Suppressor macrophage treated with lipopolysaccharide for 1 hour (primary cell): Measurements from ENCODE around the gene FBXW8.

Experiments used
- DNase-seq, 3 donors: peaks; one replicate each; pipeline ENCODE4 v3.0.0-alpha.2; 2020 to 2022

FBXW8 gene

DNA sequence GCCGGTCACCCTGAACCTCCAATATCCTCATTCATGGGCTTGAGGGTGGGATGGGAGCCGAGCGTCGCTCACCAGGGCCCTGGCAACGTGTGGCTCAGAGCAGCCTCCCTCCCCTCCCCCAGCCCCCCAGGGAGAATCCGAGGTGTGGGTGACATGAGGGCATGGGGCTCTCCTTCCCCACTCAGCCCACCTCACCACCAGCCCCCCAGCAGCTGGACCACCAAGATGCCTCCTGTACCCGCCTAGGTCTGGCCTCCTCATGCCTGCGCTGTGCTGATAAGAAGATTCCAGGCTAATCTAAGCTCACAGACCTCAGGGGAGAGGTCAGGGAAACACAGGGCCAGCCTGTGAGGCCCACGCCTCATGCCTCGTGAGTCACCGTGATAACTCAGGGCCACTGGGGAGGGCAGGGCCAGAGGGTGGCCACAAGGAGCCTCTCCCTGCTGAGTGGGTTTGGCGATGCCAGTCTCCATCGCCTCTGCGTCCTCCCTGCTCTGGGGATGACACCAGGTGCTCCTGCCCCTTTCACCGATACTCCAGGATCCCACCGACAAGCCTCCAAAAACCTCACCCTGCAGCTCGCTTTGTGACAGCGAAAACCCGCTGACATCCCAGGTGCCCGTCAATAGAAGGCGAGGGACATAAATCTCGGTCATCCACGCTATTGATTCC is 131.6 kb downstream of the FBXW8 start:
- peak in 1 of 3 donors; percentile 51 for DNase-seq

DNA sequence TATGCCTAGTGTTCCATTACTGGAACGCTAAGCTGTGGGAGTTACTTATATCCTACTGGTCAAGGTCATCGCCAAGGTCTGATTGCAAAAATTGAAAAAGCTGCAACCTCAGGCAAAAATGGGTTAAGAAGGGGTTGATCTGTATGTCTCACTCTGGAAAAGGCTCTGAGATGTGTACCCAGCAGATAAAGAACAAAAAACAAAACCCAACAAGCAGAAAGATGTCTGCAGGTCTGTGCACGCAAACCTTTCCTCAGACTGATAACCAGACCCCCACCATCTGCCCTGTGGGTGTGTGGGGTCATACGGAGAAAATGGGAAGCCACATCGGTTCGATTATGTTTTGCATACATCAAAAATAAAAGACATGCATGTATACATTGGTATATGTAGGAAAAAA is 132.1 kb downstream of the FBXW8 start:
- DNase-seq = no peak

DNA sequence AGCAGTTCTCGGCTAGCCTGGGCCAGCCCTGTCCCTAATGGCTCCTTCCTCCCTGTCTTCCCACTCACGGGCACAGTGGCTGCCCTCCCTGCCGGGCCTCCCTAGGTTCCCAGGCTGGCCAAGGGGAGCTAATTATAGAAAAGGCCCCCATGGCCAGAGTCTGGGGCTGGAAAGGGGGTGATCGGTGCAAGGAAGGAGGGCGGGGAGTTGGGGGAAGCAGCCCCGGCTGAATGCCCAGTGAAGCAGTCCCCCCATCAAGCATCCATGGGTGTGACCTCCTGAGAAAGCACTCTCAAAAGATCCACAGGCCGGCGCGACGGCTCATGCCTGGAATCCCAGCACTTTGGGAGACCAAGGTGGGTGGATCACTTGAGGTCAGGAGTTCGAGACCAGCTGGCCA is 133.6 kb downstream of the FBXW8 start:
- no peak for DNase-seq

DNA sequence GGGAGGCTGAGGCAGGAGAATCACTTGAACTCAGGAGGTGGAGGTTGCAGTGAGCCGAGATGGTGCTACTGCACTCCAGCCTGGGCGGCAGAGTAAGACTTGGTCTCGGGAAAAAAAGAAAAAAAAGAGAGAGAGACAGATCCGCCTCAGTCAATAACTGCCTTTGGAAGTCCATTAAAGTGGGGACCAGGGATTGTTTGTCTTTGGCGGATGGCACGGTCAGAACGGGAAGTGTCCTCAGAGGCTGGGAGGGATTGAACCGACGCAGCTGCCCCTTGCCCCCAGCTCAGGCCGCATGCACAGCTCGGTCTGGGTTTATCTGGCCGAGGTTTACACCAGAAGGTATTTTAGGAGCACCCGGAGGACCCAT is 134.0 kb downstream of the FBXW8 start:
- peak in 1 of 3 donors; percentile 46 for DNase-seq

DNA sequence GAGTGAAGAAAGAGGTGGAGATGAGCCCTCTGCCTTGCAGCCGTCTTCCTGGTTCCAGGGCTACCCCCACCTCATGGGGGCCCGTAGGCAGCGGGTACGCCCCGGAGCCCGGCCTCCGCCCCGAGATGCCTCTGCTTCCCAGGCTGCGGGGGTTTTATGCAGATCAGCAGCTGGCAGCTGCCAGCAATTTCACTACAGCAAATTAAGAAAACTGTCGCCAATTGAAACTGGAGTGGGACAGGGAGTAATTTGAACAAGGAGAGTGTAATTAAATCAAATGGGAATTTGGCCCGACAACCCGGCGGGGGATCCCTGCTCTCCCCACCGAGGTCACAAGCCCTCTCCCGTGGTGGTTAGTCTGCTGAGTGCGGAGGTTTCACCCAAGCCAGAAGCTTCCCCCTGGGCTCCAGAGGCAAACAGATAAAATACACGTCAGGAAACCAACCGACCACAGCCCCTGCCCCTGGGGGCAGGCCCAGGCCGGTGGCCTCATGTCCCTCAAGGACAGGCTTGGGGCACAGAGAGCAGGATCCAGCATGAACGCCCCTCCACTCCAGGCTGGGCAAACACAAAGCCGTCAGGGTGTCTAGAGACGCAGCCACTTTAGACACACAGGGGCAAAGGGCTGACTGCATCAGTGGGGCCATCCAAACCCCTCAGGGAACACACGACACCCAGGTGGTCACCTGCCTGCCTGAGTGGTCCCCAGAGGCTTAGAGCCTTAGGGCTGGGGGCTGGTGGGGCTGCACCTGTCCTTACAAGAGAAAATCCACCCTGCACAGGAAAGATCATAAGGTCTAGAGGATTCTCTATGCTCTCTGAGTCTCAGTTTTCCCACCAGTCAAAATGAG is 134.6 kb downstream of the FBXW8 start:
- peak; percentile 39 to 72 (median 50) for DNase-seq

DNA sequence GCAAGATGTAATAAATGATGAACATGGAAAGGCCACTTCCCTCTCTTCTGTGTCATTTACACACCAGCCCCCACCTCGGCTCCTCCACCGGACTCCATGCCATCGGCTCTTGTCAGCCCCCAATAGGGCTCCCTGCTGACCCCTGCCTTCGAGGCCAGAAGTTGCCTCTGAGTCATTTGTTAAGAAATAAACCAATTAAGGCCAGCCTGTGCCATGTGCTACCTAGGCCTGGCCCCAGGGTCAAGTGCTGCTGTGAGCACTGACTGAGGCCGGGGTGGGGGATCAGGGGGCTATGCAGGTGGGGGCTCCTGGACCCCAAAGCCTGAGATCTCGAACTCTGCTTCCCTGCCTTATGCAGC is 135.2 kb downstream of the FBXW8 start:
- peak in 2 of 3 donors; percentile 39 to 54 for DNase-seq

DNA sequence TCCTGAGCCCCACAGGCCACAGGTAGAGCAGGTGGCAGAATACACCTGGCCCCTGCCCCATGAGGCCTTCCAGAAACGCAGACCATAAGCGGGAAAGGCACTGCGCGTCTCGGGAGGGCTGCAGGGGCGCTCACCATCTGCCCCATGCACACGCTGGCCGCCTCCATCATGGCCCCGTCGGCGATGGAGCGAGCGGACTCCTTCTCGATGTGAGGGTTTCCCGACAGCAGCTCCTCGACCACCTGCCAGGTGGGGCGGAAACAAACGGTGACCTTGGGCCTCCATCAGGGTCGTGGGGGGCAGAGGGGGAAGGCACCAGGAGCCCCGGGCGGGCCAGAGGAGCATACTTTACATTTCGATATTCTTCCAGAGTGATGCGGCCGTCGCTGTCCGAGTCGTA is 135.7 kb downstream of the FBXW8 start:
- DNase-seq = no peak

DNA sequence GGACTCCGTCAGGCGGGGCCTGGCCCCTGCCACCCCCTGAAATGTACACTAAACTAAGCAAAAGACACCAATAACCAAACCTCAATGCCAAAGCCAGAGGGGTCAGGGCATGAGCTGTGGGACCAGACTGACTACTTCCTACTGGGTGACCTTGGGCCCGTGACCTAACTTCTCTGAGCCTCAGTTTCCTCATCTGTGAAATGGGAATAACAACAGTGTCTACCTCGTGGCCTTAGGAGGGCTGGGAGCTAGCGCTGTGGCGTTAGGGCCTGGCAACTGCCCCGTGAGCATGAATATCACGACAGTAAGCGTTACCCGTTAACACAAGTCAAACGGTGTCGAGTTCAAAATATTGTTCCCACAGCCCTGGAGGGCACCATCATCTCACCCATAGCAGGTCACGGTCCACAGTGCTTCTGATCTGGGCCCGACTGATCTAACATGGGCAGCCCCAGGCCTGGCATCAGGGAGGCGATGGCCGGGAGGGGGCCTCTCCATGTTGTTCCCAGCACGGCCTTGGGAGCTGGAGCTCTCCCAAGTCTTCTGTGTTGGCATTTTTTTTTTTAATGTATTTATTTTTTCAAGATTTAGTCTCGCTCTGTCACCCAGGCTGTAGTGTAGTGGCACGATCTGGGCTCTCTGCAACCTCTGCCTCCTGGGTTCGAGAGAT is 136.2 kb downstream of the FBXW8 start:
- no peak for DNase-seq

DNA sequence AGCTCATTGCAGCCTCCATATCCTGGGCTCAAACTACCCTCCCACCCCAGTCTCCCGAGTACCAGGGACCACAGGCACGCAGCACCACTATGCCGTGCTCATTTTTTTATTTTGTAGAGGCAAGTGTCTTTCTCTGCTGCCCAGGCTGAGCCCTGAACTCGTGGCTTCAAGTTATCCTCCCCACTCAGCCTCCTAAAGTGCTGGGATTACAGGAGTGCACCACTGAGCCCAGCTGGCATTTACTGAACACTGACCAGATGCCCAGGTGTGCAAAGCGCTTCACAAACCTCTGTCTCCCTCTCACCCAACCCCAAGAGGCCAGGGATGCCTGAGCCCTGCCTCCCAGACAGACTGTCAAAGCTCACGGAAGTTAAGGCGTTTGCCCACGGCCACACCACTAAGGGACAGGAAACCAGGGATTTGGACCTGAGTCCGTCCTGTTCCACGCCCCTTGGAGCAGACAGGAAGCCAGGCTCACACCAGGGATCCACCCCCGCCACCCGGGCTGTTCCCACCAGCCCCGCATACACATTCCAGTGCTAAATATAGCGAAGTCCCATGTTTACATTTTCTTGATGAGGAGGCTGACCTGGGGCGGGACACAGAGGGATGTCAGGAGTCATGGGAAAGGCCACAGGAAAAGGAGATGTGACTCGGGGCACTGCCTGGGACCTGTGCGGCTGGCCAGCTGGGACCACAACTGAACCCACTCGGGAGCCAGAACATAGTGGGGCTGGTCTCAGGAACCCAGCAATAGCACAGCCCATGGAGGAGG is 137.2 kb downstream of the FBXW8 start:
- DNase-seq = no peak

DNA sequence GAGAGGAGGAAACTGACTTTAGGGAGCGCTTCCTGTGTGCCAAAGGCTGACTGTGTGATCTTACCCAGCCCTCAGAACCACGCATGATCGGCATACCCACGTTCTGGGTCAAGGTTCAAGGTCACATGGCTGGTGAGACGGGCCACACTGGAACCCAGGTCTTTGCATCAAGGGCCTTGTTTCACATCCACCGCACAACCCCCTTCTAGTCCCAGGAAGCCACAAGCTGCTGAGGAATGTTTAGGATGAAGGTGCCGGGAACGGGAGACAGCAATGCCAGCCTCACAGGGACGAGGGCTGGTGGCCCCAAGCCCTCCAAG is 137.8 kb downstream of the FBXW8 start:
- no peak for DNase-seq

DNA sequence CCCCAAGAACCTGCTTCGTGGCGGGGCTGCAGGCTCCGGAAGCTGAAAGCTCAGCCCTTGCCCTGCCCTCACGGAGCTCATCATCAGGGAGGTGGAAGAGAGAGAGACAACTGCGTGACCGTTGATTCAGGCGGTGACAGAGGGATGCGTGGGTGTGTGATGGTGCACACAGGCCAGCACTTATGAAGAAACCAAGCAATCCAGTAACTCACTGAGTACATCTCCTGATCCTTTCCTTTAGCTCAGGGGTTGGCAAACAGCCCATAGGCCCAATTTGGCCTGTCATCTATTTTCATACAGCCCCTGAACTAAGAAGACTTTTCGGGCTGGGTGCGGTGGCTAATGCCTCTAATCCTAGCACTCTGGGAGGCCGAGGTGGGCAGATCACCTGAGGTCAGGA is 138.5 kb downstream of the FBXW8 start:
- no peak for DNase-seq

DNA sequence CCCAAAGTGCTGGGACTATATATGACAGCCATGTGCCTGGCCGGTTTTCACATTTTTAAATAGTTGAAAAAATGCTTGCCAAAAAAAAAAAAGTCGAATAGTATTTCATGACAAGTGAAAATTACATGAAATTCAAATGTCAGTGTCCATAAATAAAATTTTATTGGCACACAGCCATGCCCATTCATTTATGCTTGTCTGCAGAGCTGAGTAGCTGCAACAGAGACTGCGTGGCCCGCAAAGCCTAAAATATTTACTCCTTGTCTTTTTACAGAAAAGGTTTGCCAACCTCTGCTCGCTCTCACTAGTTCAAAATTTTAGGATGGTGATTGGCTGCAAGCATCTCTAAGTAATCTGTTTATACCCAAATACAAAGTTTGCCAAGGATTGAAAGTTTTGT is 139.3 kb downstream of the FBXW8 start:
- DNase-seq = no peak

DNA sequence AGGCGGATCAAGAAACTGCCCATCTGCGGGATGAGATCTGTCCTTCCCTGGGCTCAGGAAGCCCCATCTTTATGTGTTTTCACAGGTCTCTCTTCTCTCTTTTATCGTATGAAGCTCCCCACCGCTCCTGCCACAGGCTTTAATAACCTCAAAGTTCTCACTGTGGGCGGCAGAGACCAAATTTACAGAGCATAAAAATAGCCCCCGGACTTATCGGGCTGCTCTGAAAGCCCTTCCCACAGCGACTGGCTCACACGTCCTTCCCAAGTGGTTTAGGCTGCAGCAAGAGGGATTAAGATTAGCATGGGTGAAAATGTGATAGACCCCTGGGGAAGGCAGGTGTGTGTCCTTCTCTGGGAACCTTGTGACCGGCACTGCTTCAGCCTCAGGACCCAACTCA is 140.6 kb downstream of the FBXW8 start:
- no peak for DNase-seq

DNA sequence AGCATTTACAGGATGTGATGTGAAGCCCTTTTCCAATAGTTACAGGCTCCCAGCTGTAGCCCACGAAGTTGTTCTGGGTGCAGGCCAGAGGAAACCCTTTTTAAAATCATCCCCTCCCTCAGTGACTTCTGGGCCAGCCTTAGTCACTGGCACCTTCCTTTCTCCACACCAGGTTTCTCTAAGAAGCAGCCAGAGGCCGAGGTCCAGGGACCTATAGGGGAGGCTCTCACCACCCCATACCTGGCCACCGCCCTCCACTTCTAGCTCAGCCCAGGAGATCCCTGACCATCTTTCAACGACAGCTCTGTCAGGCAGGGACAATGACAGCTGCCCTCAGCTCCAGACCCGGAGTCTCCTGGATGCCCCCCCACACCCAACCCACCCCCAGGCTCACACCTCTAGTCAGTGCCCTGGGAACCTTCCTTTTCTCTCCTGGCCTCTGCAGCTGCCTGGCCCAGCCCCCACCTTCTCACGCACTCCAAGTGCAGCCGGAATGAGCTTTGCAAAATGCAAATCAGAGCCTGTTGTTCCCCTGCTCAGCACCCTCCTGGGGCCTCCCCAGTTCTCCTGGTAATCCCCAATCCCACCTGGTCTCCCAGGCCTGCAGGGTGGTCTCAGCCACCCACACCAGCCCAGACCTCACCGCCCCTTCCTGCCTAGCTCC is 141.8 kb downstream of the FBXW8 start:
- no peak for DNase-seq

DNA sequence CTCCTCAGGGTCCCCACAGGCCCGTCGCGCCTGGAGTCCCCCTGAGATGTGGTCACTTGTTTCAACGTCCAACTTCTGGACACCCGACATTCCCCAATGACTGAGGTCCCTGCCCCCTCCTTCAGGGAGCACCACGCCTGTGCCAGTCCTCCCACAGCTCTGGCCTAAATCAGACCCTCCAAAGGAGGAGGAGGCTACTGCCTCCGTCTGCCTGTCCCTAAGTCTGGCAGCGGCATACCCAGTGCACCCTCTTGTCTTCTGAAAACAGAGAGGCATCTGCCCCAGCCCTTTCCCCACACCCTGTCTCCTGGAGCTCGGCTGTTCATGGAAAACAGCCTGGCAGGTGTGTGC is 142.3 kb downstream of the FBXW8 start:
- DNase-seq = no peak

DNA sequence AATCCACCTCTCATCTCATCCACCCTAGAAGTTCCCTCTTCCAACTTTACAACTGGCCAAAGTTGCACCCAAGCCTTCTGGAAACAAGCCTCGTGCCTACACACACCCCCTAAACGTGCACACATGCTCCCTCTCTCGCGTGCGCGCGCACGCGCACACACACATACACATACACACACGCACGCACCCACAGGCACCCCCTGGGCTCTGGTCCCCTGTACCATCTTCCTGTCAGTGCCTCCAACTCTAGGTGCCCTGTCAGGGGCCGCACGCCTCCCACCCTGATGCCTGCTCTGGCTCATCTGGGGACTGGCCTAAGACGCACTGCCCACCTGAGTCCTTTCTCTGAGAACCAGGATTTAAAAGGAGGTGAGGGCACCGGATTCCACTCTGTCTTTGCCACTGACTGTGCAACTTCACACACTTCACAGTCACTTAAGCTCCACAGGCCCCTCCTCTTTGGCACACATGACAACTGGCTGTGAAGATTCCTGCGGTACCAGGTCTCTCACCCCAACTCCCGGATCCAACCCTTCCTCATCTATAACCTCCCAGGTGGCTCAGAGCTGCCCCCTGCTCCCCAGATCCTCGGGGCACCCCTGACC is 142.9 kb downstream of the FBXW8 start:
- no peak for DNase-seq

DNA sequence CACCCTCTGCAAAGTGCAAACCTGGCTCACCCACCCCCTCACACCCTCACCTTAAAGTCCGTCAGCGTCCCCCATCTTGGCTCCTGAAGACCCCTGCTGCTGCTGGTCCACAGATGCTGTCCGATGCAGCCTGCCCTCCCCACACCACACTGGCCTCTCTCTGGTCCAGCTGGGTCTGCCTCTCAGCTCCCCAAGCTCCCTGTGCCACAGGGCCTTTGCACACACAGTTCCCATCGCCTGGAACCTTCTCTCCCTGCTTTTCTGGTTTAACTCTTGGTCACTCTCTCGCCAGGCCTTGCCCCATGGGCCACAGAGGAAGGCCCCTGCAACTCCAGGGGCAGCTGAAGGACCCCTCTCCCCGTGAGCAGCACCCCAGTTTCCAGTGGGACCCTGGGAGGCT is 143.5 kb downstream of the FBXW8 start:
- DNase-seq = no peak

DNA sequence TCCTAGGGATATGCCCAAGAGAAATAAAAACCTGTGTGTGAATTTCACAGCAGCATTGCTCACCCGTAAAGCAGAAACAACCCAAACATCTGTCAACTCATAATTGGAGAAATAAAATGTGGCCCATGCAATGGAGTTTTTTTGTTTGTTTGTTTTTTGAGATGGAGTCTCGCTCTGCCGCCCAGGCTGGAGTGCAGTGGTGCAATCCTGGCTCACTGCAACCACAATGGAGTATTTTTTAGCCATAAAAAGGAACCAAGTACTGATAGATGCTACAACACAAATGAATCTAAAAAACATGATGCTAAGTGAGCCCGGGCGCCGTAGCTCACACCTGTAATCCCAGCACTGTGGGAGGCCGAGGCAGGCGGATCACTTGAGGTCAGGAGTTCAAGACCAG is 146.9 kb downstream of the FBXW8 start:
- peak in 2 of 3 donors; percentile 35 to 44 for DNase-seq

DNA sequence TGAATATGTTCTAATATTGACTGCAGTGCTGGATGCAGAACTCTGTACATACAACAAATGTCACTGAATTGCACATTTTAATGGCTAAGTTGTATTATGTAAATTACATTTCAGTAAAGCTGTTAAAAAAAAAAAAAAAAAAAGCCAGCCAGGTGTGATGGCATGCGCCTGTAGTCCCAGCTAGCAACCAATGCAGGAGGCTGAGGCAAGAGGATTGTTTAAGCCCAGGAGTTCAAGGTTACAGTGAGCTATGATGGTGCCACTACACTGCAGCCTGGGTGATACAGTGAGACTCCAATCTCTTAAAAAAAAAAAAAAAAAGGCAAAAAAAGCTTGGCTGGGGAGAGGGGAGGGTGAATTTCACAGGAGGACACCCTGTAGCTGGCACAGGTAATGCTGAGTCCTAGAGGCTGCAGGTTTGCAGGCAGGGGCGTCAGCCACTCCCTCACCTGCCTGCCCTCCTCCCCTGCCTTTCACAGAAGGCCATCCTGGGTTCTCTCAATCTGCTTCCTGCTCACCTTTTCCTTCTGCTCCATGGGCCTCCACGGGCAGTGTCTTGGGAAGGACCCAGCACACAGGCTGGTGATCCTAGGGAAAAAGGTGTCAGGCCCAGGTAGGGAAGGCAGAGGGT is 147.8 kb downstream of the FBXW8 start:
- no peak for DNase-seq

DNA sequence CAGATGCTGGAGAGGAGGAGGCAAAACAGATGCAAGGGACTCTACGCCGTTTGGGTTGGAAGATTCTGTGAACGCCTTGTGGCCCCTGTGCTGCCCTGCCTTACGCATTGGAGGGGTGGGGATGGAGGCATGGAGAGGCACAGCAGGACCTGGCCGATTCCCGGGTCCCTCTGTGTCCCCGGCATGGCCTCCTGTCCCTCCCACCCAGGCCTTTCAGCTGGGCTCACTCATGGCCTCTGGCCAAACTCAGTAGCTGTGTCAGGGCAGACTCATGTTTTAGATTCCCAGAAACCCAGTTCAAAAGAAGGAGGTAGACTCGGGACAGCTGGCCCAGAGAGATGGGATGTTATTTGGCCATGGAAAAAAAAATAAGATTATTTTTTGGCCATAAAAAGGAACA is 148.4 kb downstream of the FBXW8 start:
- no peak for DNase-seq

DNA sequence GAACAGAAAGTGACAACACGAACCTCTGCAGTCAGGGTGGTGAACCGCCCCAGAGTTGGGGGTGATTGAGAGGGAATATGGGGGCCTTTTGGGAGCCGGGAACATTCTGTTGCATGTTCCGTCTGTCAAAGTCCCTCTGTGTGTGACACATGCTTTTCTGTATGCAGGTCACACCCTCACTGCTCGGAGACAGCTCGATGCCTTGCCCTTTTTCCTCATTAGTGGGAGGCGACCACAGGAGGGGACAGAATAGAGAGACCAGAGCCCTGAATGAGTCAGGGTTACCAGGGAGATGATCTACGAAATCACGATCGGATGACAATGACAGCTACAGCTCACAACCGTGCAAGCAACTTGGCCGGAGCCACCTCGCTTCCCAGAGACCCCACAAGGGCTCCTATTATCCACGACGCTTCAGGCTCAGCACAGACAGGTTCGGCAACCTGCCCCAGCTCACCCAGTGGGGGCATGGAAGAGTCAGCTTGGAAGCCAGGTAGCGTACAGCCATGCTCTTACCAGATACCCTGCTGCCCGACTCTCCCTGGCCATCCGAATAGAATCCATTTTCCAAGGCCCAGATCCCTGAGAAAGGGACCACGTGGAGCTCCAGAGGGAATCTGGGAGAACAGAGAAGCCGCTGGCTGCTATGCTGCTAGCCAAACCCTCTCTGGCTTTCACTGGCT is 149.6 kb downstream of the FBXW8 start:
- peak; percentile 67 to 76 (median 72) for DNase-seq

DNA sequence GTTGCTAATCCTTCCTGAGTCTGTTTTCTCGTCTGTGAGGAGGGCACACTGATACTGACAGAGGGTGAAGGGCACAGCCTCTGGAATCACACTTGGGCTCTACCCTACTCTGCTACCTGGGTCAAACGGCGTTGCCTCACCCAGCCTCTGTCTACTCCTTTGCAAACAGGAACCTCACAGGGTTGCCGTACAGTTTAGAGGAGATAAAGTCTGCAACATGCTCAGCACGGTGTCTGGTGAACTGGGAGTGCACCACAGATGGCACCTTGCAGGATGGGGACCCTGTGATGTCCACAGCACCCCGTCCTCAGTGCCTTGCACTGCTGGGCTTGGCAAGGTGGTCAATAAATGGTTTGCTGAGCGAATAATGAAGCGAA is 150.2 kb downstream of the FBXW8 start:
- no peak for DNase-seq
